Upper lobe of left lung (tissue), 6 donors: ENCODE measurements around the gene ZNF746. TPM values are rescaled to one million over a fixed set of nuclear protein-coding genes. Genes with fewer than 3 reads are reported as not detected.

Source experiments
- ATAC-seq, 2 donors: fragments of 200-7000 bp; cut with Tn5 transposase; one replicate each; pipeline ENCODE4 v1.9.1; 2022; ENCODE audit warnings: mild to moderate bottlenecking in 2 of 2, moderate library complexity in 2 of 2; ENCODE audit not compliant: low FRiP score in 2 of 2
- DNase-seq, 2 donors: peaks; one replicate each; pipeline ENCODE4 v3.0.0-alpha.2; 2019 to 2020
- H3K27ac ChIP-seq, 4 donors: fragments of 200-600 bp; sonication (generic); one replicate each; pipeline ENCODE4 v1.5.1; 2016 to 2019
- H3K27me3 ChIP-seq, 4 donors: fragments of 200-600 bp; sonication (generic); one replicate each; pipeline ENCODE4 v1.5.1; 2017 to 2019
- H3K36me3 ChIP-seq, 4 donors: fragments of 200-600 bp; sonication (generic); one replicate each; pipeline ENCODE4 v1.5.1; 2016 to 2019
- H3K4me1 ChIP-seq, 4 donors: fragments of 200-600 bp; sonication (generic); one replicate each; pipeline ENCODE4 v1.5.1; 2018 to 2019
- H3K4me3 ChIP-seq, 4 donors: fragments of 200-600 bp; sonication (generic); one replicate each; pipeline ENCODE4 v1.5.1; 2017 to 2019; ENCODE audit warnings: mild to moderate bottlenecking in 2 of 4, moderate library complexity in 1 of 4
- H3K9me3 ChIP-seq, 4 donors: fragments of 200-600 bp; sonication (generic); one replicate each; pipeline ENCODE4 v1.5.1; 2018 to 2019
- CTCF ChIP-seq, 6 experiments: fragments of 450-650 bp in 4 of 6; fragments of 200-600 bp in 2 of 6; sonication (generic) in 2 of 6; IDR thresholded peaks; one replicate each; pipeline ENCODE4 v1.5.1; 2016 to 2019; ENCODE audit warnings: antibody characterized with exemption in 6 of 6
- EP300 ChIP-seq, 4 donors: sonication (generic); formaldehyde crosslinking; IDR thresholded peaks; one replicate each; pipeline ENCODE4 v1.5.1; 2017; ENCODE audit warnings: antibody characterized with exemption in 4 of 4, control low read depth in 2 of 4
- POLR2A ChIP-seq, 4 donors: fragments of 450-650 bp; IDR thresholded peaks; one replicate each; pipeline ENCODE4 v1.5.1; 2016 to 2017; ENCODE audit warnings: antibody characterized with exemption in 4 of 4, mild to moderate bottlenecking in 2 of 4
- POLR2AphosphoS5 ChIP-seq, 2 donors: sonication (generic); formaldehyde crosslinking; IDR thresholded peaks; one replicate each; pipeline ENCODE4 v1.5.1; 2017; ENCODE audit warnings: antibody characterized with exemption in 2 of 2
- WGBS, 2 donors: methylation state at CpG; one replicate each; pipeline ENCODE4 v1.1.5; 2017 to 2018; 5-methylcytosine and 5-hydroxymethylcytosine counted together
- total RNA-seq, 6 donors: library from RNA; depleted of rRNA in 4 of 6; stranded (reverse); fragments of >200 nt in 4 of 6; gene quantifications; one replicate each; pipeline versions ENCODE4 v1.1.0 to v1.2.1, GENCODE V29; 2016 to 2021
- donor health status: DM: no; HTN: no; CAD: no; lungs with moderate emphysema.
- donor health status: DM: no; HTN: yes; CAD: no; lungs with severe emphysema.

ZNF746 gene
- total RNA-seq, 6 donors from 2014 or later: 19.4 to 54.5 (median 25.2) TPM

GRCh38 chr7:149479568-149479967 lies 18.0 kb downstream of the ZNF746 start:
- H3K4me3 ChIP-seq: no peak overlapping the region

GRCh38 chr7:149478754-149479153 lies 18.9 kb downstream of the ZNF746 start:
- 90 to 96% methylated on average over 1 of the region's 1 CpG for WGBS, 2 donors
- no peaks in the 10 kb centered on the region for H3K4me1 ChIP-seq
- peaks cover 15 to 47% (median 43%) of the 10 kb centered on the region in 4 donors for H3K36me3 ChIP-seq
- no peaks in the 10 kb centered on the region for H3K27me3 ChIP-seq
- no peak overlapping the region for H3K4me3 ChIP-seq
- no peak overlapping the region for H3K27ac ChIP-seq
- ATAC-seq (no peak), DNase-seq (no peak)
- no peak for TF ChIP-seq POLR2A (IDR thresholded peaks at IDR 0.05)
- no peak for TF ChIP-seq POLR2AphosphoS5 (IDR thresholded peaks at IDR 0.05)
- TF ChIP-seq EP300 (IDR thresholded peaks at IDR 0.05): no peak
- no peak for TF ChIP-seq CTCF (IDR thresholded peaks at IDR 0.05)
- no peaks in the 10 kb centered on the region for H3K9me3 ChIP-seq

More at GRCh38 chr7:149479568-149479967, 18.0 kb downstream of the ZNF746 start:
- peaks cover 10 to 39% (median 35%) of the 10 kb centered on the region in 4 donors for H3K36me3 ChIP-seq
- no peak overlapping the region for H3K27ac ChIP-seq
- TF ChIP-seq POLR2AphosphoS5 (IDR thresholded peaks at IDR 0.05): no peak
- 98 to 100% methylated on average over 1 of the region's 1 CpG for WGBS, 2 donors
- H3K9me3 ChIP-seq: no peaks in the 10 kb centered on the region
- H3K27me3 ChIP-seq: no peaks in the 10 kb centered on the region
- DNase-seq (no peak), ATAC-seq (no peak)
- no peaks in the 10 kb centered on the region for H3K4me1 ChIP-seq

GRCh38 chr7:149477494-149478443 lies 19.8 kb downstream of the ZNF746 start:
- 95 to 96% methylated on average over 18 of the region's 18 CpGs for WGBS, 2 donors
- H3K9me3 ChIP-seq: no peaks in the 10 kb centered on the region
- H3K4me1 ChIP-seq: no peaks in the 10 kb centered on the region
- no peak overlapping the region for H3K4me3 ChIP-seq
- peaks cover 17 to 57% (median 50%) of the 10 kb centered on the region in 4 donors for H3K36me3 ChIP-seq
- H3K27ac ChIP-seq: no peak overlapping the region
- no peak for DNase-seq
- ATAC-seq: no peak
- TF ChIP-seq POLR2A (IDR thresholded peaks at IDR 0.05) (no peak), EP300 (IDR thresholded peaks at IDR 0.05) (no peak), CTCF (IDR thresholded peaks at IDR 0.05) (no peak), POLR2AphosphoS5 (IDR thresholded peaks at IDR 0.05) (no peak)
- no peaks in the 10 kb centered on the region for H3K27me3 ChIP-seq

- TF ChIP-seq EP300 (IDR thresholded peaks at IDR 0.05): no peak
- no peak for TF ChIP-seq POLR2A (IDR thresholded peaks at IDR 0.05)
- no peak for TF ChIP-seq CTCF (IDR thresholded peaks at IDR 0.05)
- no peak for TF ChIP-seq POLR2AphosphoS5 (IDR thresholded peaks at IDR 0.05)
- WGBS, 2 donors: 94 to 96% methylated on average over 11 to 12 of the region's 12 CpGs
- H3K36me3 ChIP-seq: peaks cover 18 to 59% (median 57%) of the 10 kb centered on the region in 4 donors
Measured at GRCh38 chr7:149476791-149477190, 20.8 kb downstream of the ZNF746 start.

GRCh38 chr7:149475121-149476045 lies 22.2 kb downstream of the ZNF746 start:
- Histone ChIP-seq H3K9me3 (no peaks in the 10 kb centered on the region), H3K4me3 (no peak overlapping the region), H3K36me3 (peaks cover 18 to 59% (median 57%) of the 10 kb centered on the region in 4 donors), H3K27me3 (no peaks in the 10 kb centered on the region), H3K27ac (no peak overlapping the region), H3K4me1 (no peaks in the 10 kb centered on the region)
- ATAC-seq (no peak), DNase-seq (no peak)
- TF ChIP-seq EP300 (IDR thresholded peaks at IDR 0.05) (no peak), POLR2AphosphoS5 (IDR thresholded peaks at IDR 0.05) (no peak), POLR2A (IDR thresholded peaks at IDR 0.05) (no peak), CTCF (IDR thresholded peaks at IDR 0.05) (no peak)
- 95 to 99% methylated on average over 8 to 14 of the region's 21 CpGs for whole genome bisulfite sequencing, 2 donors

More at GRCh38 chr7:149476791-149477190, 20.8 kb downstream of the ZNF746 start:
- Histone ChIP-seq H3K27me3 (no peaks in the 10 kb centered on the region), H3K9me3 (no peaks in the 10 kb centered on the region), H3K27ac (no peak overlapping the region), H3K4me3 (no peak overlapping the region), H3K4me1 (no peaks in the 10 kb centered on the region)
- ATAC-seq (no peak), DNase-seq (no peak)
